Osteoblast (primary cell): ENCODE measurements around the gene GSE1. TPM values are rescaled to one million over a fixed set of nuclear protein-coding genes. Genes with fewer than 3 reads are reported as not detected.

Source experiments
- DNase-seq: peaks from one replicate; pipeline ENCODE4 v3.0.0; 2011; ENCODE audit warnings: low spot score, mixed read lengths; ENCODE audit not compliant: insufficient read length; ENCODE audit errors: missing footprints
- H2AFZ ChIP-seq: 2 replicates; pipeline ENCODE4 v1.6.0; 2011; ENCODE audit warnings: mild to moderate bottlenecking, low read length
- H3K27ac ChIP-seq: 2 replicates; pipeline ENCODE4 v1.5.1; 2011; ENCODE audit warnings: mild to moderate bottlenecking, low read depth, low read length, moderate library complexity
- H3K27me3 ChIP-seq: 2 replicates; pipeline ENCODE4 v1.6.0; 2012; ENCODE audit warnings: mild to moderate bottlenecking, control low read depth, inconsistent platforms, low read length, moderate library complexity; ENCODE audit not compliant: insufficient read depth
- H3K36me3 ChIP-seq: 2 replicates; pipeline ENCODE4 v1.5.1; 2011; ENCODE audit warnings: mild to moderate bottlenecking, low read length, control low read depth, moderate library complexity; ENCODE audit not compliant: insufficient read depth
- H3K4me1 ChIP-seq: 2 replicates; pipeline ENCODE4 v1.5.1; 2011; ENCODE audit warnings: mild to moderate bottlenecking, low read length, control low read depth, moderate library complexity; ENCODE audit not compliant: insufficient read depth
- H3K4me2 ChIP-seq: 2 replicates; pipeline ENCODE4 v1.6.0; 2011; ENCODE audit warnings: mild to moderate bottlenecking, low read length; ENCODE audit not compliant: insufficient read depth
- H3K4me3 ChIP-seq: fragments of 200-600 bp; sonication (generic); 3 replicates; pipeline ENCODE4 v1.5.1; 2012; ENCODE audit warnings: mild to moderate bottlenecking, low read length, inconsistent platforms; ENCODE audit not compliant: insufficient read depth
- H3K79me2 ChIP-seq: 2 replicates; pipeline ENCODE4 v1.6.0; 2012; ENCODE audit warnings: mild to moderate bottlenecking, low read length, control low read depth, inconsistent platforms; ENCODE audit not compliant: insufficient read depth
- H3K9me3 ChIP-seq: 2 replicates; pipeline ENCODE4 v1.5.1; 2011; ENCODE audit warnings: low read depth, low read length, control low read depth
- H4K20me1 ChIP-seq: 2 replicates; pipeline ENCODE4 v1.6.0; 2012; ENCODE audit warnings: mild to moderate bottlenecking, low read length, control low read depth; ENCODE audit not compliant: insufficient read depth
- CTCF ChIP-seq: IDR thresholded peaks from 2 replicates; pipeline ENCODE4 v1.5.1; 2011; ENCODE audit warnings: mild to moderate bottlenecking, low read depth, low read length, moderate library complexity; ENCODE audit errors: extremely low read depth
- total RNA-seq: library from RNA; depleted of rRNA; stranded (reverse); fragments of >200 nt; gene quantifications from 2 replicates; pipeline ENCODE4 v1.2.3, GENCODE V29; 2012

The GSE1 gene
- total RNA-seq, 1 donor, result 49.6 TPM

- peaks cover 39% of the 10 kb centered on the region for H3K36me3 ChIP-seq
- H2AFZ ChIP-seq, result no peak overlapping the region
- no peaks in the 10 kb centered on the region for H3K79me2 ChIP-seq
- no peak overlapping the region for H3K4me3 ChIP-seq
- H3K4me2 ChIP-seq, result no peak overlapping the region
- no peak overlapping the region for H3K27ac ChIP-seq
- peaks cover 4% of the 10 kb centered on the region for H3K4me1 ChIP-seq
- H4K20me1 ChIP-seq, result peaks cover 7% of the 10 kb centered on the region
- no peak for DNase-seq
- no peak for TF ChIP-seq CTCF
- H3K9me3 ChIP-seq, result no peaks in the 10 kb centered on the region
- H3K27me3 ChIP-seq, result no peaks in the 10 kb centered on the region
Observed at GRCh38 chr16:85679870-85680269, 66.7 kb downstream of the GSE1 start.

GRCh38 chr16:85680352-85680944, 67.3 kb downstream of the GSE1 start:
- Histone ChIP-seq H4K20me1 (peaks cover under 1% of the 10 kb centered on the region), H3K9me3 (no peaks in the 10 kb centered on the region), H3K27ac (no peak overlapping the region), H3K4me2 (no peak overlapping the region), H3K27me3 (no peaks in the 10 kb centered on the region), H3K79me2 (no peaks in the 10 kb centered on the region), H3K4me1 (no peaks in the 10 kb centered on the region), H3K4me3 (no peak overlapping the region), H3K36me3 (peaks cover 33% of the 10 kb centered on the region), H2AFZ (no peak overlapping the region)
- peak; percentile 22 for DNase-seq
- no peak for TF ChIP-seq CTCF

GRCh38 chr16:85681255-85681654, 68.1 kb downstream of the GSE1 start:
- H3K27ac ChIP-seq, result no peak overlapping the region
- TF ChIP-seq CTCF, result no peak

GRCh38 chr16:85682516-85682915, 69.4 kb downstream of the GSE1 start:
- TF ChIP-seq CTCF, result no peak
- peak; percentile 56 for DNase-seq
- Histone ChIP-seq H3K27ac (no peak overlapping the region), H3K9me3 (no peaks in the 10 kb centered on the region), H3K4me1 (no peaks in the 10 kb centered on the region), H3K27me3 (no peaks in the 10 kb centered on the region), H4K20me1 (no peaks in the 10 kb centered on the region), H3K4me3 (no peak overlapping the region), H3K79me2 (peaks cover under 1% of the 10 kb centered on the region), H3K4me2 (no peak overlapping the region), H3K36me3 (peaks cover 21% of the 10 kb centered on the region), H2AFZ (no peak overlapping the region)

More at GRCh38 chr16:85681255-85681654, 68.1 kb downstream of the GSE1 start:
- Histone ChIP-seq H3K27me3 (no peaks in the 10 kb centered on the region), H3K79me2 (no peaks in the 10 kb centered on the region), H3K9me3 (no peaks in the 10 kb centered on the region), H3K4me1 (no peaks in the 10 kb centered on the region), H3K36me3 (peaks cover 26% of the 10 kb centered on the region), H3K4me2 (no peak overlapping the region), H3K4me3 (no peak overlapping the region), H4K20me1 (no peaks in the 10 kb centered on the region), H2AFZ (no peak overlapping the region)
- peak; percentile 65 for DNase-seq
